Coronary artery (tissue), 2 donors: ENCODE results near the gene NOTUM.

Experiments used
- DNase-seq: peaks from one replicate; pipeline ENCODE4 v3.0.0-alpha.2; 2017; ENCODE audit warnings: low spot score
- H3K27ac ChIP-seq, 2 donors: fragments of 200-600 bp; sonication (generic); one replicate each; pipeline ENCODE4 v1.5.1; 2016 to 2019
- H3K4me3 ChIP-seq: fragments of 200-600 bp; sonication (generic); 2 replicates; pipeline ENCODE4 v1.5.1; 2016; ENCODE audit warnings: mild to moderate bottlenecking, moderate library complexity
- TF ChIP-seq, protein P1 (sequence below): fragments of 200-600 bp; sonication (generic); IDR thresholded peaks from one replicate; pipeline ENCODE4 v1.5.1; 2019; ENCODE audit warnings: antibody characterized with exemption

The NOTUM gene

DNA sequence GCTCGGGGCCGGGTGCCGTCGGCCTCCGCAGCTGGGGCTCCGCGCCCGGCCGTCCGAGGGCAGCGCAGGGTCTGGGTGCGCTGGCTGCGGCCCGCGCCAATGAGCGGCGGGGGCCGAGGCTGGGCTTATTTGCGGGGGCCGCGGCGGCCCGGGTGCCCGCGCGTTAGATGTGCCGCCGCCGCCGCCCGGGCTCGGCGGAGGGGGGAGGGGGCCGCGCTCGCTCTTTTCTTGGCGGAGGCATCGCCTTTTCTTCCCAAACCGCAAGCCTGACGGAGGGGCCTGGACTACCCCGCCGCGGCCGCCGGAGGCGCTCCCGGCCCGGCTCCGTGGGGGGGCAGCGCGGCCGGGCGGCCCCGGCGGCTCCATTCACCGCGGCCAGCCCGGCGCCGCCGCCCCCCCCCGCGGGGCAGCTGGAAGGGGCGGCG lies at the start of gene NOTUM:
TSS of gene NOTUM (minus strand) at position 101 of the 425 bp plus-strand sequence. CDS start 278 bp downstream, outside the sequence.
- Histone ChIP-seq H3K4me3 (peak within 1 kb of the TSS; percentile 64), H3K27ac (no peak within 1 kb of the TSS)
- TF ChIP-seq, protein P1, sequence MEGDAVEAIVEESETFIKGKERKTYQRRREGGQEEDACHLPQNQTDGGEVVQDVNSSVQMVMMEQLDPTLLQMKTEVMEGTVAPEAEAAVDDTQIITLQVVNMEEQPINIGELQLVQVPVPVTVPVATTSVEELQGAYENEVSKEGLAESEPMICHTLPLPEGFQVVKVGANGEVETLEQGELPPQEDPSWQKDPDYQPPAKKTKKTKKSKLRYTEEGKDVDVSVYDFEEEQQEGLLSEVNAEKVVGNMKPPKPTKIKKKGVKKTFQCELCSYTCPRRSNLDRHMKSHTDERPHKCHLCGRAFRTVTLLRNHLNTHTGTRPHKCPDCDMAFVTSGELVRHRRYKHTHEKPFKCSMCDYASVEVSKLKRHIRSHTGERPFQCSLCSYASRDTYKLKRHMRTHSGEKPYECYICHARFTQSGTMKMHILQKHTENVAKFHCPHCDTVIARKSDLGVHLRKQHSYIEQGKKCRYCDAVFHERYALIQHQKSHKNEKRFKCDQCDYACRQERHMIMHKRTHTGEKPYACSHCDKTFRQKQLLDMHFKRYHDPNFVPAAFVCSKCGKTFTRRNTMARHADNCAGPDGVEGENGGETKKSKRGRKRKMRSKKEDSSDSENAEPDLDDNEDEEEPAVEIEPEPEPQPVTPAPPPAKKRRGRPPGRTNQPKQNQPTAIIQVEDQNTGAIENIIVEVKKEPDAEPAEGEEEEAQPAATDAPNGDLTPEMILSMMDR: no peak
- DNase-seq: no peak

GRCh38 chr17:82009413-82009812 lies 48.4 kb upstream of the NOTUM start:
- no peak overlapping the region for H3K4me3 ChIP-seq
- no peak for DNase-seq
- H3K27ac ChIP-seq: no peak overlapping the region
- TF ChIP-seq, protein P1: no peak

GRCh38 chr17:82008941-82009405 lies 48.0 kb upstream of the NOTUM start:
- Histone ChIP-seq H3K4me3 (no peak overlapping the region), H3K27ac (no peak overlapping the region)
- TF ChIP-seq, protein P1: no peak
- no peak for DNase-seq

- no peak for DNase-seq
- TF ChIP-seq, protein P1: no peak
These were observed 47.4 kb upstream of the NOTUM start for GRCh38 chr17:82008258-82008940.

GRCh38 chr17:82007495-82008257 lies 46.7 kb upstream of the NOTUM start:
- peak overlapping the region in 1 of 2 donors; percentile 25 for H3K27ac ChIP-seq
- H3K4me3 ChIP-seq: no peak overlapping the region
- no peak for DNase-seq
- TF ChIP-seq, protein P1: no peak

More at GRCh38 chr17:82008258-82008940, 47.4 kb upstream of the NOTUM start:
- no peak overlapping the region for H3K4me3 ChIP-seq
- H3K27ac ChIP-seq: no peak overlapping the region

- Histone ChIP-seq H3K4me3 (no peak overlapping the region), H3K27ac (no peak overlapping the region)
- DNase-seq: no peak
- TF ChIP-seq, protein P1: no peak
These were observed 46.2 kb upstream of the NOTUM start for GRCh38 chr17:82007228-82007494.
